Liver (tissue), 9 donors: ENCODE results near the gene GTPBP1. TPM values are rescaled to one million over a fixed set of nuclear protein-coding genes. Genes with fewer than 3 reads are reported as not detected.
A peak's percentile ranks its signal among the peaks of the same experiment; 100 is the strongest.

Source experiments
- DNase-seq: peaks from one replicate; pipeline ENCODE4 v3.0.0-alpha.2; 2017; ENCODE audit warnings: low spot score
- H3K27ac ChIP-seq, 2 donors: one replicate each; pipeline ENCODE4 v1.7.0; 2013; ENCODE audit warnings: inconsistent platforms in 2 of 2, low read length in 2 of 2, control low read depth in 1 of 2, low read depth in 1 of 2, mild to moderate bottlenecking in 1 of 2
- H3K27me3 ChIP-seq, 4 donors: one replicate each; pipeline versions ENCODE4 v1.6.1 to v1.7.0; 2013; ENCODE audit warnings: low read length in 3 of 4, inconsistent platforms in 1 of 4, mild to moderate bottlenecking in 1 of 4, moderate library complexity in 1 of 4; ENCODE audit not compliant: control insufficient read depth in 4 of 4, insufficient read depth in 4 of 4
- H3K36me3 ChIP-seq, 4 donors: one replicate each; pipeline versions ENCODE4 v1.6.1 to v1.7.0; 2013; ENCODE audit warnings: low read length in 3 of 4, mild to moderate bottlenecking in 3 of 4, low read depth in 1 of 4, moderate library complexity in 1 of 4; ENCODE audit not compliant: control insufficient read depth in 4 of 4, insufficient read depth in 3 of 4
- H3K4me1 ChIP-seq, 4 donors: one replicate each; pipeline versions ENCODE4 v1.6.1 to v1.7.0; 2013; ENCODE audit warnings: low read length in 3 of 4, mild to moderate bottlenecking in 3 of 4, moderate library complexity in 1 of 4; ENCODE audit not compliant: control insufficient read depth in 4 of 4, insufficient read depth in 4 of 4
- H3K4me3 ChIP-seq, 3 donors: one replicate each; pipeline versions ENCODE4 v1.6.1 to v1.7.0; 2013; ENCODE audit warnings: low read length in 3 of 3, control low read depth in 1 of 3, low read depth in 1 of 3, mild to moderate bottlenecking in 1 of 3
- H3K9ac ChIP-seq, 2 donors: one replicate each; pipeline ENCODE4 v1.7.0; 2013; ENCODE audit warnings: low read length in 2 of 2, mild to moderate bottlenecking in 2 of 2, moderate library complexity in 2 of 2, control low read depth in 1 of 2, low read depth in 1 of 2
- H3K9me3 ChIP-seq, 4 donors: one replicate each; pipeline versions ENCODE4 v1.6.1 to v1.7.0; 2013; ENCODE audit warnings: low read length in 3 of 4; ENCODE audit not compliant: control insufficient read depth in 4 of 4
- EGR1 ChIP-seq, 2 donors: IDR thresholded peaks; 2 replicates each; pipeline ENCODE4 v1.6.1; 2016 to 2018; ENCODE audit warnings: antibody characterized with exemption in 2 of 2, low read depth in 2 of 2
- FOXA1 ChIP-seq: IDR thresholded peaks from 2 replicates; pipeline ENCODE4 v1.6.1; 2016; ENCODE audit warnings: antibody characterized with exemption
- FOXA2 ChIP-seq: IDR thresholded peaks from 2 replicates; pipeline ENCODE4 v1.6.1; 2016; ENCODE audit warnings: antibody characterized with exemption
- GABPA ChIP-seq, 2 donors: IDR thresholded peaks in 1 of 2; conservative IDR thresholded peaks in 1 of 2; 2 replicates each; pipeline ENCODE4 v1.6.1; 2016; ENCODE audit warnings: antibody characterized with exemption in 2 of 2, mild to moderate bottlenecking in 1 of 2, moderate library complexity in 1 of 2
- HNF4A ChIP-seq, 2 donors: conservative IDR thresholded peaks; 2 replicates each; pipeline ENCODE4 v1.6.1; 2016; ENCODE audit warnings: antibody characterized with exemption in 2 of 2, mild to moderate bottlenecking in 2 of 2
- HNF4G ChIP-seq: IDR thresholded peaks from 2 replicates; pipeline ENCODE4 v1.6.1; 2016; ENCODE audit warnings: antibody characterized with exemption
- JUND ChIP-seq, 2 donors: IDR thresholded peaks; 2 replicates each; pipeline ENCODE4 v1.6.1; 2016; ENCODE audit warnings: antibody characterized with exemption in 2 of 2
- RAD21 ChIP-seq, 2 donors: IDR thresholded peaks; 2 replicates each; pipeline ENCODE4 v1.6.1; 2016; ENCODE audit warnings: antibody characterized with exemption in 2 of 2, mild to moderate bottlenecking in 2 of 2
- RXRA ChIP-seq, 2 donors: IDR thresholded peaks; 2 replicates each; pipeline ENCODE4 v1.6.1; 2017 to 2018; ENCODE audit warnings: antibody characterized with exemption in 2 of 2, mild to moderate bottlenecking in 1 of 2
- SP1 ChIP-seq: IDR thresholded peaks from 2 replicates; pipeline ENCODE4 v1.6.1; 2018; ENCODE audit warnings: antibody characterized with exemption, mild to moderate bottlenecking
- TAF1 ChIP-seq: conservative IDR thresholded peaks from 2 replicates; pipeline ENCODE4 v1.6.1; 2016; ENCODE audit warnings: antibody characterized with exemption, mild to moderate bottlenecking
- YY1 ChIP-seq: IDR thresholded peaks from 2 replicates; pipeline ENCODE4 v1.6.1; 2016; ENCODE audit warnings: antibody characterized with exemption, mild to moderate bottlenecking
- WGBS: extraction: QIAGEN DNeasy Blood & Tissue Kit; methylation state at CpG from one replicate; pipeline ENCODE4 v1.1.7; 2013; 5-methylcytosine and 5-hydroxymethylcytosine counted together
- polyA plus RNA-seq, 2 donors: library from polyadenylated mRNA; stranded (reverse) in 1 of 2; unstranded in 1 of 2; fragments of 200-250 nt in 1 of 2; fragments of >200 nt in 1 of 2; fragmentation: Nextera tagmentation in 1 of 2; extraction: Ambion mirVana in 1 of 2; gene quantifications; one replicate each; pipeline versions ENCODE4 v1.2.1 to v1.2.3, GENCODE V29; 2013 to 2015
- total RNA-seq, 2 donors: library from RNA; depleted of rRNA; stranded (reverse); fragments of >200 nt; gene quantifications; one replicate each; pipeline ENCODE4 v1.2.3, GENCODE V29; 2014
- TF ChIP-seq, protein P1 (sequence below): fragments of 150-350 bp; IDR thresholded peaks from 2 replicates; pipeline ENCODE4 v1.5.1; 2017; ENCODE audit warnings: improper control_type of control experiment, low read depth, low read length; ENCODE audit not compliant: missing input control
- TF ChIP-seq, protein P2 (sequence below): IDR thresholded peaks from 2 replicates; pipeline ENCODE4 v1.6.1; 2016; ENCODE audit warnings: antibody characterized with exemption
- TF ChIP-seq, protein P3 (sequence below): IDR thresholded peaks from 2 replicates; pipeline ENCODE4 v1.6.1; 2016; ENCODE audit warnings: antibody characterized with exemption, mild to moderate bottlenecking
- TF ChIP-seq, protein P4 (sequence below): IDR thresholded peaks from 2 replicates; pipeline ENCODE4 v1.6.1; 2016; ENCODE audit warnings: antibody characterized with exemption
- donor health status: healthy.
- donor health status: healthy.
- donor health status: healthy.
- donor health status: healthy.
- donor health status: healthy.

The GTPBP1 gene
- total and polyA plus RNA-seq, 4 donors: 5.3 to 56.3 (median 16.1) TPM

DNA sequence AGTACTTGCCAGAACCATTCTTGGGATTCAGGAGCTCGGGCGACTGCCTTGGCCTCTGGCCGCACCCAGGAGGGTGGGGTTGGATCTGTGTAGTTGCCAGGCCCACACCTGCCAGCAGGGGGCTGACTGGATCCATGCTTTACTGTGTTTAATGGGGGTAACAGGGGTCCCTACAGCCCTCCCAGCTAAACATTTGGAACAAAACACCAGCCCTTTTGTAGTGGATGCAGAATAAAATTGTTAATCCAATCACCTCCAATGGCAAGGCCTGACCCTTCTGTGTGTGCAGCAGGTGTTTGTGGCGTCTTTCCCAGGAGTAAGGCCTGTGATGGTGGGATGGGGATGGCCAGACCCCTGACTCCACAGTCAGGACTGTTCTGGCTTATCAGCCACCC, 27.6 kb downstream of the GTPBP1 start:
- H3K4me3 ChIP-seq: no peak overlapping the region
- 30% methylated on average over 4 of the region's 4 CpGs for WGBS
- H3K27ac ChIP-seq: peak overlapping the region; percentile 81 to 83
- H3K4me1 ChIP-seq: peaks cover 29 to 69% (median 51%) of the 10 kb centered on the region in 4 donors
- no peaks in the 10 kb centered on the region for H3K9me3 ChIP-seq
- peak; percentile 76 for DNase-seq
- H3K27me3 ChIP-seq: no peaks in the 10 kb centered on the region
- H3K9ac ChIP-seq: no peak overlapping the region
- TF ChIP-seq, protein P1, sequence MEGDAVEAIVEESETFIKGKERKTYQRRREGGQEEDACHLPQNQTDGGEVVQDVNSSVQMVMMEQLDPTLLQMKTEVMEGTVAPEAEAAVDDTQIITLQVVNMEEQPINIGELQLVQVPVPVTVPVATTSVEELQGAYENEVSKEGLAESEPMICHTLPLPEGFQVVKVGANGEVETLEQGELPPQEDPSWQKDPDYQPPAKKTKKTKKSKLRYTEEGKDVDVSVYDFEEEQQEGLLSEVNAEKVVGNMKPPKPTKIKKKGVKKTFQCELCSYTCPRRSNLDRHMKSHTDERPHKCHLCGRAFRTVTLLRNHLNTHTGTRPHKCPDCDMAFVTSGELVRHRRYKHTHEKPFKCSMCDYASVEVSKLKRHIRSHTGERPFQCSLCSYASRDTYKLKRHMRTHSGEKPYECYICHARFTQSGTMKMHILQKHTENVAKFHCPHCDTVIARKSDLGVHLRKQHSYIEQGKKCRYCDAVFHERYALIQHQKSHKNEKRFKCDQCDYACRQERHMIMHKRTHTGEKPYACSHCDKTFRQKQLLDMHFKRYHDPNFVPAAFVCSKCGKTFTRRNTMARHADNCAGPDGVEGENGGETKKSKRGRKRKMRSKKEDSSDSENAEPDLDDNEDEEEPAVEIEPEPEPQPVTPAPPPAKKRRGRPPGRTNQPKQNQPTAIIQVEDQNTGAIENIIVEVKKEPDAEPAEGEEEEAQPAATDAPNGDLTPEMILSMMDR: peak; percentile 51
- peak; percentile 51 to 63 for TF ChIP-seq RAD21 (IDR thresholded peaks at IDR 0.05)
- no peak for TF ChIP-seq FOXA1
- TF ChIP-seq SP1: no peak
- peaks cover 31 to 62% (median 36%) of the 10 kb centered on the region in 4 donors for H3K36me3 ChIP-seq

DNA sequence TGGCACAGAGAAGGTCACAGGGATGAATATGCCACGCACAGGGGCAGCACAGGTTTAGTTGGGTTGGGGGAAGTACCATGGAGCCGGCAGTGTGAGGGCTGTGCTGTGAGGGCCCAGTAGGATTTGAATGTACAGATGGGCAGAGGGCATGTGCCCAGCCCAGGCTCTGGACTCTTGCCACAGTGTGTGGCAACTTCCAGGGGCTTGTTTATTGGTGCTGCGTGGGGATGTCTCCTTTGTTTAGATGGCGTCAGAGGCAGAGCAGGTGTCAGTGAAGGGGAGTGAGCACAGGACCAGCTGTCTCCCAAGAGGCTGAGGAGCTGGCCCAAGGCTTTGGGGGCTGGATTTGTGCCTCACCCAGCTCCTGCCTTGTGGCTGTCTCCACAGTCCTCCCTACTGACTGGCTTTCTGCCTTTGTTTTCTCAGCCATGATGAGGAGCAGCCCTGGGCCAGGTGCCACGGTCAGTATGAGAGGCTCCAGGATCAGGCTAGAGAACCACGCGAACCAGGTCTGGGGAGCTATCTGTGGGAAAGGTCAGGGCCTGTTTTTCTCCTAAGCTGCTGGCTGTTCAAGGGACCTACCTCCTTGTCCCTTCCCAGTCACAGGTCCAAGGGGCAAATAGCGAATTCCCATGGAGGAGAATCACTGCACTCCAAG, 28.1 kb downstream of the GTPBP1 start:
- 33% methylated on average over 8 of the region's 8 CpGs for WGBS
- no peak overlapping the region for H3K4me3 ChIP-seq
- peaks cover 33 to 62% (median 36%) of the 10 kb centered on the region in 4 donors for H3K36me3 ChIP-seq
- H3K27ac ChIP-seq: peak overlapping the region; percentile 81 to 83
- peaks cover 29 to 69% (median 52%) of the 10 kb centered on the region in 4 donors for H3K4me1 ChIP-seq
- H3K9ac ChIP-seq: peak overlapping the region in 1 of 2 donors; percentile 6
- H3K9me3 ChIP-seq: no peaks in the 10 kb centered on the region
- DNase-seq: no peak
- TF ChIP-seq RAD21 (IDR thresholded peaks at IDR 0.05) (no peak), YY1 (peak; percentile 79), RXRA (IDR thresholded peaks at IDR 0.05) (peak; percentile 47 to 73), HNF4A (conservative IDR thresholded peaks at IDR 0.05) (peak; percentile 36 to 53), GABPA (IDR thresholded peaks at IDR 0.05 in 1 of 2, conservative IDR thresholded peaks at IDR 0.05 in 1 of 2) (no peak), SP1 (peak; percentile 54), EGR1 (IDR thresholded peaks at IDR 0.05; ENCODE audit: low read depth in 2 of 2) (peak in 1 of 2 donors; percentile 22), TAF1 (no peak), HNF4G (no peak), JUND (IDR thresholded peaks at IDR 0.05) (peak in 1 of 2 donors; percentile 29), FOXA2 (no peak)
- TF ChIP-seq, protein P2, sequence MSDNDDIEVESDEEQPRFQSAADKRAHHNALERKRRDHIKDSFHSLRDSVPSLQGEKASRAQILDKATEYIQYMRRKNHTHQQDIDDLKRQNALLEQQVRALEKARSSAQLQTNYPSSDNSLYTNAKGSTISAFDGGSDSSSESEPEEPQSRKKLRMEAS: no peak
- TF ChIP-seq, protein P3, sequence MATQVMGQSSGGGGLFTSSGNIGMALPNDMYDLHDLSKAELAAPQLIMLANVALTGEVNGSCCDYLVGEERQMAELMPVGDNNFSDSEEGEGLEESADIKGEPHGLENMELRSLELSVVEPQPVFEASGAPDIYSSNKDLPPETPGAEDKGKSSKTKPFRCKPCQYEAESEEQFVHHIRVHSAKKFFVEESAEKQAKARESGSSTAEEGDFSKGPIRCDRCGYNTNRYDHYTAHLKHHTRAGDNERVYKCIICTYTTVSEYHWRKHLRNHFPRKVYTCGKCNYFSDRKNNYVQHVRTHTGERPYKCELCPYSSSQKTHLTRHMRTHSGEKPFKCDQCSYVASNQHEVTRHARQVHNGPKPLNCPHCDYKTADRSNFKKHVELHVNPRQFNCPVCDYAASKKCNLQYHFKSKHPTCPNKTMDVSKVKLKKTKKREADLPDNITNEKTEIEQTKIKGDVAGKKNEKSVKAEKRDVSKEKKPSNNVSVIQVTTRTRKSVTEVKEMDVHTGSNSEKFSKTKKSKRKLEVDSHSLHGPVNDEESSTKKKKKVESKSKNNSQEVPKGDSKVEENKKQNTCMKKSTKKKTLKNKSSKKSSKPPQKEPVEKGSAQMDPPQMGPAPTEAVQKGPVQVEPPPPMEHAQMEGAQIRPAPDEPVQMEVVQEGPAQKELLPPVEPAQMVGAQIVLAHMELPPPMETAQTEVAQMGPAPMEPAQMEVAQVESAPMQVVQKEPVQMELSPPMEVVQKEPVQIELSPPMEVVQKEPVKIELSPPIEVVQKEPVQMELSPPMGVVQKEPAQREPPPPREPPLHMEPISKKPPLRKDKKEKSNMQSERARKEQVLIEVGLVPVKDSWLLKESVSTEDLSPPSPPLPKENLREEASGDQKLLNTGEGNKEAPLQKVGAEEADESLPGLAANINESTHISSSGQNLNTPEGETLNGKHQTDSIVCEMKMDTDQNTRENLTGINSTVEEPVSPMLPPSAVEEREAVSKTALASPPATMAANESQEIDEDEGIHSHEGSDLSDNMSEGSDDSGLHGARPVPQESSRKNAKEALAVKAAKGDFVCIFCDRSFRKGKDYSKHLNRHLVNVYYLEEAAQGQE: peak; percentile 48
- TF ChIP-seq, protein P4, sequence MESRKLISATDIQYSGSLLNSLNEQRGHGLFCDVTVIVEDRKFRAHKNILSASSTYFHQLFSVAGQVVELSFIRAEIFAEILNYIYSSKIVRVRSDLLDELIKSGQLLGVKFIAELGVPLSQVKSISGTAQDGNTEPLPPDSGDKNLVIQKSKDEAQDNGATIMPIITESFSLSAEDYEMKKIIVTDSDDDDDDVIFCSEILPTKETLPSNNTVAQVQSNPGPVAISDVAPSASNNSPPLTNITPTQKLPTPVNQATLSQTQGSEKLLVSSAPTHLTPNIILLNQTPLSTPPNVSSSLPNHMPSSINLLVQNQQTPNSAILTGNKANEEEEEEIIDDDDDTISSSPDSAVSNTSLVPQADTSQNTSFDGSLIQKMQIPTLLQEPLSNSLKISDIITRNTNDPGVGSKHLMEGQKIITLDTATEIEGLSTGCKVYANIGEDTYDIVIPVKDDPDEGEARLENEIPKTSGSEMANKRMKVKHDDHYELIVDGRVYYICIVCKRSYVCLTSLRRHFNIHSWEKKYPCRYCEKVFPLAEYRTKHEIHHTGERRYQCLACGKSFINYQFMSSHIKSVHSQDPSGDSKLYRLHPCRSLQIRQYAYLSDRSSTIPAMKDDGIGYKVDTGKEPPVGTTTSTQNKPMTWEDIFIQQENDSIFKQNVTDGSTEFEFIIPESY: no peak
- TF ChIP-seq, protein P1: no peak
- H3K27me3 ChIP-seq: no peaks in the 10 kb centered on the region
